ENCODE data around the gene LRRC59. TPM values are rescaled to one million over a fixed set of nuclear protein-coding genes. Genes with fewer than 3 reads are reported as not detected.

LRRC59 gene
- total RNA-seq, 3 donors from 2014 or later = 76.8 to 143 (median 109) TPM

DNA sequence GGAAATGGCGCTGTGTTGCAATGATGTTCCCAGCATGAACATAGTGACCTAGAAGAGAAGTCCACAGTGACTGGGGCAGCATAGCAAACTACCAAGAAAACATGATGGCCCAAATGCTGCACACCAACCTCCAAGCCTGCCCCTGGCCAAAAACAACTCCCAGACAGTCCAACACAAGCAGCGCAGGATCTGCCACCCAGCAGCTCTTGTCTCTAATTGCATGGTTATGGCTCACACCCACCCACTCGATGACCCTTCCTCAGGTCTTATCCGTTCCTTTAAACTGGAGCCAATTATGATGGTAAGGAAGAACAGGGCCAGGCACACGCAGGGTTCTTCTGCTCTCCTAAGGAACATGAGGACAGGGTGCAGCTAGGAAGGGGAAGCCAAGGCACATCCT lies 27.3 kb downstream of the LRRC59 start:
- H3K4me1 ChIP-seq (ENCODE audit: low read depth) = peaks cover 11% of the 10 kb centered on the region
- peaks cover 4% of the 10 kb centered on the region for H3K36me3 ChIP-seq (ENCODE audit: low read depth)
- no peak overlapping the region for H3K4me3 ChIP-seq
- DNase-seq (no peak), ATAC-seq (no peak)
- intact Hi-C loops (cut with DNase I, micrococcal nuclease) = no loop called here
- no peaks in the 10 kb centered on the region for H3K9me3 ChIP-seq
- TF ChIP-seq, protein P1, sequence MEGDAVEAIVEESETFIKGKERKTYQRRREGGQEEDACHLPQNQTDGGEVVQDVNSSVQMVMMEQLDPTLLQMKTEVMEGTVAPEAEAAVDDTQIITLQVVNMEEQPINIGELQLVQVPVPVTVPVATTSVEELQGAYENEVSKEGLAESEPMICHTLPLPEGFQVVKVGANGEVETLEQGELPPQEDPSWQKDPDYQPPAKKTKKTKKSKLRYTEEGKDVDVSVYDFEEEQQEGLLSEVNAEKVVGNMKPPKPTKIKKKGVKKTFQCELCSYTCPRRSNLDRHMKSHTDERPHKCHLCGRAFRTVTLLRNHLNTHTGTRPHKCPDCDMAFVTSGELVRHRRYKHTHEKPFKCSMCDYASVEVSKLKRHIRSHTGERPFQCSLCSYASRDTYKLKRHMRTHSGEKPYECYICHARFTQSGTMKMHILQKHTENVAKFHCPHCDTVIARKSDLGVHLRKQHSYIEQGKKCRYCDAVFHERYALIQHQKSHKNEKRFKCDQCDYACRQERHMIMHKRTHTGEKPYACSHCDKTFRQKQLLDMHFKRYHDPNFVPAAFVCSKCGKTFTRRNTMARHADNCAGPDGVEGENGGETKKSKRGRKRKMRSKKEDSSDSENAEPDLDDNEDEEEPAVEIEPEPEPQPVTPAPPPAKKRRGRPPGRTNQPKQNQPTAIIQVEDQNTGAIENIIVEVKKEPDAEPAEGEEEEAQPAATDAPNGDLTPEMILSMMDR (IDR thresholded peaks at IDR 0.05) = no peak

DNA sequence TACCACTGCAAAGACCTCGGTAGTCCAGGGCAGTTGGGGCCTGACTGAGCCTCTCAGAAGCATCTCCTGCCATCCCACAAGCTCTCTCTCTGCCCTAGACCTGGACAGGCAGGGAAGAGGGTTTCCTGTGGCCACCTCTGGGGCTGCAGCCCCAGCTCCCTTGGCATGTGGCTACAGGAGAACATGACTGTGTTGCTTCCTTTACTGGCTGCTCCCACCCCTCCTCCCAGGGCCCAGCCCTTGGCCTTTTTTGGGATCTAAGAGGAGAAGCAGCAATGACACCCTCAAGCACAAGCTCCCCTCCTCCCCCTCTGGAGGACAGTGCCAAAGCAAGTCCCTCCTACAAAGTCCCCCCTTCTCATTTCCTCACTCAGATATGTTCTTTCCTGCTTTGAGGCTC lies 29.9 kb downstream of the LRRC59 start:
- DNase-seq = no peak
- no peak for ATAC-seq
- Histone ChIP-seq H3K9me3 (no peaks in the 10 kb centered on the region), H3K4me1 (ENCODE audit: low read depth) (peaks cover 10% of the 10 kb centered on the region), H3K4me3 (no peak overlapping the region), H3K36me3 (ENCODE audit: low read depth) (peaks cover 4% of the 10 kb centered on the region)
- intact Hi-C loops (cut with DNase I, micrococcal nuclease) = loop anchor here in 1 of 2 donors (10.0 kb wide), 1 partner anchor 117 kb away; no protein-coding TSS in a partner anchor
- TF ChIP-seq, protein P1 (IDR thresholded peaks at IDR 0.05) = no peak

DNA sequence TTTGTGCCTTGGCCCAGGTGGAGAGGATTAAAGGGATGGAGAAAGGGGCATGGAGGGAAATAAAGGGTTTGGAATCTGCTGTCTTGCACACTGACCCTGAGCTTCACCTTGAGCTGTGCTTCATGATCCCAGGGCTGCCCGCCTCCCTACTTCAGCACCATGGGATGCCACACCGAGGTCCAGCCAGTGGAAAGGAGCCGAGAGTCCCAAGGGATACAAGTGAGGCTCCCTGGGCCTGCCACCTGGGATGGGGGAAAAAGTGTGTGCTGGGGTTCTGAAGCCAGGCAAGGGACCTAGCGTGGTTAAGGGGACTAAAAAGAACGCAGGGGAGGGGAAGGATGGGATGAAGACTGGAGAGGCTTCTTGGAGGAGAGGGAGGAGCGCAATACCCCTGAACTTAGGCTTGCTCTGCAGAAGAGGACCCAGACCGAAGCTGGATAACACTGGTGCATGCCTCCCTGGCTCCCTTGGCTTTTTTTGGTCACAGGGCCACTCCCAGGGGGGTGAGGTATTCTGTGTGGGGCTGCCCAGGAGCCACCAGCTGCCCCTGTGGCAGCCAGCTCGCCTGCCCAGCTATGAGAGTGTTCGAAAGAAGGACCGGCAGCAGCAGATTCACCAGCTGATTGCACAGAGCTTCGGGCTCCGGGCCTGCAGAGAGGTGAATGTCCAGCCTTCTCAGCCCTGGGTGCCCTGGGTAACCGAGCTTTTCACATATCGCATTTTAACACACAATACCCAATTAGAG lies 31.5 kb downstream of the LRRC59 start:
- ATAC-seq = no peak
- no peak for DNase-seq
- no peak overlapping the region for H3K4me3 ChIP-seq
- peaks cover 4% of the 10 kb centered on the region for H3K36me3 ChIP-seq (ENCODE audit: low read depth)
- intact Hi-C loops (cut with DNase I, micrococcal nuclease) = loop anchor here in 1 of 2 donors (10.0 kb wide), 1 partner anchor 119 kb away; no protein-coding TSS in a partner anchor
- H3K9me3 ChIP-seq = no peaks in the 10 kb centered on the region
- TF ChIP-seq, protein P1 (IDR thresholded peaks at IDR 0.05) = no peak
- H3K4me1 ChIP-seq (ENCODE audit: low read depth) = peaks cover 5% of the 10 kb centered on the region

DNA sequence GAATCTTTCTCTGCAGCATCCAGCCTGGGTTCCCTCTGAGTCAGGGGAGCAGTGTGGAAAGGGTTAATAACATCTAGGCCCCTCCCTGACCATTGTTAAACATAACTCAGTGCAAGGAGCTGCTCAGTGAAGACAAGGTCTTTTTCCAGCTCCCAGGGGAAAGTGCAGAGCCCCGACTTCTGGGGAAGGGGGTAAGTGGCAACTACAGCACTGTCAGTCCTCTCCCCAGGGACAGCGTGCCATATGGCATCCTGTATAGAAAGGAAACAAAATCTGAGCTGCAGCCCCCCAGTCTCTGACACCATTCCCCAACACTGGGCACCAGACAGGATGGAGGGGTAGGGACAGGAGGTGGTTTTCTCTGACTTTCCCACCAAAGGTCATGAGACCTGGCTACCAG lies 32.2 kb downstream of the LRRC59 start:
- Histone ChIP-seq H3K9me3 (no peaks in the 10 kb centered on the region), H3K36me3 (ENCODE audit: low read depth) (peaks cover 4% of the 10 kb centered on the region), H3K4me1 (ENCODE audit: low read depth) (peaks cover 5% of the 10 kb centered on the region), H3K4me3 (no peak overlapping the region)
- intact Hi-C loops (cut with DNase I, micrococcal nuclease) = loop anchor here in 1 of 2 donors (10.0 kb wide), 1 partner anchor 120 kb away; no protein-coding TSS in a partner anchor
- no peak for DNase-seq
- TF ChIP-seq, protein P1 (IDR thresholded peaks at IDR 0.05) = no peak
- ATAC-seq = no peak

DNA sequence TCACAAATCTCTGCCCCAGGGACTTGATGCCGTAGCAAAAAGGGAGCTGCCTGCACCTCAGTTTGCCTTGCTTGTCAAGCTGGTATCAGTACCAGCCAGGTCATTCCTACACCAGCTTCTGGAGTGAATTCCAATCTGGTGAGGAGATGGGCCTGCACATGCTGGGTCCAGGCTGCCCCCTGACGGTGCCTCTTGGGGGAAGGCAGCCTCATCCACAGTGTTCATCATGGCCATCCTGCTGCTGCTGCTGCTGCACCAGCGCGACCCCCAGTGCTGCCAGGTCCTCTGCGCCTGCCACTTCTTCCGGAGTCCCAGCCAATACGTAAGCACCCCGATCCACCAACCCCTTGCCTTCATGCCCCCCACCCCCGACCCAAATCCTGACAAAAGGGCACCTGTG lies 32.6 kb downstream of the LRRC59 start:
- ATAC-seq (no peak), DNase-seq (no peak)
- TF ChIP-seq, protein P1 (IDR thresholded peaks at IDR 0.05) = no peak
- H3K9me3 ChIP-seq = no peaks in the 10 kb centered on the region
- peaks cover 5% of the 10 kb centered on the region for H3K4me1 ChIP-seq (ENCODE audit: low read depth)
- intact Hi-C loops (cut with DNase I, micrococcal nuclease) = loop anchor here in 1 of 2 donors (10.0 kb wide), 1 partner anchor 120 kb away; no protein-coding TSS in a partner anchor
- H3K36me3 ChIP-seq (ENCODE audit: low read depth) = peaks cover under 1% of the 10 kb centered on the region
- no peak overlapping the region for H3K4me3 ChIP-seq
